SK-N-SH (cell line): ENCODE data around the gene SHISA5. TPM values are rescaled to one million over a fixed set of nuclear protein-coding genes. Genes with fewer than 3 reads are reported as not detected.

Experiments used
- CTCF ChIA-PET: fragments of 300-600, 350-600 bp; formaldehyde crosslinking; extraction: SDS; loops from one replicate; lab custom pipeline; 2021; lab: Yijun Ruan, JAX
- POLR2A ChIA-PET: fragments of 350-600 bp; sonication (Branson Sonifier 250); formaldehyde crosslinking; extraction: SDS; loops from one replicate; lab custom pipeline; 2020; ENCODE audit warnings: antibody characterized with exemption, inconsistent platforms; lab: Yijun Ruan, JAX
- DNase-seq: peaks from one replicate; pipeline ENCODE4 v3.0.0; 2012
- H2AFZ ChIP-seq: fragments of 200-600 bp; sonication (generic); 2 replicates; pipeline ENCODE4 v1.8.1; 2016; ENCODE audit warnings: antibody characterized with exemption, mild to moderate bottlenecking, low read depth
- H3F3A ChIP-seq: fragments of 200-600 bp; sonication (generic); replicated peaks from 2 replicates; pipeline ENCODE3; 2016; ENCODE audit warnings: antibody characterized with exemption, mild to moderate bottlenecking; ENCODE audit not compliant: insufficient read depth
- H3K27ac ChIP-seq, 2 experiments: fragments of 200-500 bp in 1 of 2; fragments of 200-600 bp in 1 of 2; sonication (Bioruptor generic) in 1 of 2; sonication (generic), shearing (Covaris generic) in 1 of 2; 2 replicates each; pipeline versions ENCODE4 v1.5.1 to v1.6.1; 2014 to 2016; ENCODE audit warnings: low read depth in 2 of 2, inconsistent platforms in 1 of 2, low read length in 1 of 2, mild to moderate bottlenecking in 1 of 2, mixed read lengths in 1 of 2
- H3K27me3 ChIP-seq: fragments of 200-600 bp; sonication (generic), shearing (Covaris generic); 2 replicates; pipeline ENCODE4 v1.6.1; 2016; ENCODE audit warnings: mixed run types; ENCODE audit not compliant: insufficient read depth
- H3K36me3 ChIP-seq, 2 experiments: fragments of 200-500 bp in 1 of 2; fragments of 200-600 bp in 1 of 2; sonication (Bioruptor generic) in 1 of 2; sonication (generic) in 1 of 2; replicated peaks in 1 of 2; 2 replicates each; pipeline versions ENCODE3 to v1.5.1; 2014 to 2016; ENCODE audit warnings: low read length in 1 of 2, mild to moderate bottlenecking in 1 of 2; ENCODE audit not compliant: insufficient read depth in 2 of 2, control insufficient read depth in 1 of 2
- H3K4me1 ChIP-seq, 2 experiments: fragments of 200-500 bp in 1 of 2; fragments of 200-600 bp in 1 of 2; sonication (Bioruptor generic) in 1 of 2; sonication (generic), shearing (Covaris generic) in 1 of 2; 2 replicates each; pipeline versions ENCODE4 v1.5.1 to v1.6.1; 2014 to 2016; ENCODE audit warnings: low read depth in 1 of 2, low read length in 1 of 2, mixed run types in 1 of 2; ENCODE audit not compliant: insufficient read depth in 2 of 2, control insufficient read depth in 1 of 2
- H3K4me2 ChIP-seq: fragments of 200-600 bp; sonication (generic), shearing (Covaris generic); 2 replicates; pipeline ENCODE4 v1.6.1; 2017; ENCODE audit warnings: mixed run types
- H3K4me3 ChIP-seq, 2 experiments: fragments of 200-500 bp in 1 of 2; fragments of 200-600 bp in 1 of 2; sonication (Bioruptor generic) in 1 of 2; sonication (generic), shearing (Covaris generic) in 1 of 2; 2 replicates each; pipeline versions ENCODE4 v1.5.1 to v1.8.1; 2014 to 2016; ENCODE audit warnings: low read depth in 2 of 2, inconsistent platforms in 1 of 2, low read length in 1 of 2, mild to moderate bottlenecking in 1 of 2, mixed read lengths in 1 of 2, moderate library complexity in 1 of 2
- H3K79me2 ChIP-seq: fragments of 200-600 bp; sonication (generic); 2 replicates; pipeline ENCODE4 v1.8.1; 2017; ENCODE audit warnings: mild to moderate bottlenecking; ENCODE audit not compliant: insufficient read depth
- H3K9ac ChIP-seq: fragments of 200-600 bp; sonication (generic); 2 replicates; pipeline ENCODE4 v1.6.1; 2017; ENCODE audit warnings: mixed run types
- H3K9me2 ChIP-seq: fragments of 200-600 bp; sonication (generic); 2 replicates; pipeline ENCODE4 v1.6.1; 2017; ENCODE audit warnings: mixed run types
- H3K9me3 ChIP-seq: fragments of 200-600 bp; sonication (generic); 2 replicates; pipeline ENCODE4 v1.6.1; 2017; ENCODE audit warnings: mixed run types, mild to moderate bottlenecking, moderate library complexity
- H4K20me1 ChIP-seq: fragments of 200-600 bp; sonication (generic); 2 replicates; pipeline ENCODE4 v1.6.1; 2017; ENCODE audit warnings: mild to moderate bottlenecking, mixed run types; ENCODE audit not compliant: insufficient read depth
- CHD2 ChIP-seq: fragments of 150-350 bp; IDR thresholded peaks from 2 replicates; pipeline ENCODE4 v1.6.1; 2018; ENCODE audit warnings: low read length; ENCODE audit not compliant: partially characterized antibody
- CTCF ChIP-seq: fragments of 200-600 bp; sonication (generic); IDR thresholded peaks from 2 replicates; pipeline ENCODE4 v1.6.1; 2017; ENCODE audit warnings: antibody characterized with exemption, mild to moderate bottlenecking, moderate library complexity
- EP300 ChIP-seq, 2 experiments: IDR thresholded peaks; 2 replicates each; pipeline versions ENCODE4 v1.4.0 to v1.6.1; 2012; ENCODE audit warnings: borderline replicate concordance in 1 of 2, low read depth in 1 of 2, low read length in 1 of 2
- EZH2phosphoT487 ChIP-seq: fragments of 200-600 bp; sonication (generic); IDR thresholded peaks from 2 replicates; pipeline ENCODE4 v1.6.1; 2017; ENCODE audit warnings: low read depth, mixed run types, mild to moderate bottlenecking, antibody characterized with exemption, moderate library complexity, borderline replicate concordance
- FOXJ3 ChIP-seq: sonication (generic); formaldehyde crosslinking; IDR thresholded peaks from 2 replicates; pipeline ENCODE4 v1.5.1; 2020; ENCODE audit warnings: mild to moderate bottlenecking, missing genetic modification reagents
- FOXM1 ChIP-seq: IDR thresholded peaks from 2 replicates; pipeline ENCODE4 v1.4.0; 2012; ENCODE audit warnings: low read depth, mild to moderate bottlenecking
- GATA2 ChIP-seq: sonication (generic); formaldehyde crosslinking; IDR thresholded peaks from 2 replicates; pipeline ENCODE4 v1.5.0; 2020; ENCODE audit warnings: mild to moderate bottlenecking, missing genetic modification reagents
- MAX ChIP-seq: IDR thresholded peaks from 2 replicates; pipeline ENCODE4 v1.4.0; 2012; ENCODE audit warnings: low read depth
- MEF2A ChIP-seq: IDR thresholded peaks from 2 replicates; pipeline ENCODE4 v1.4.0; 2012; ENCODE audit warnings: low read depth, borderline replicate concordance
- PBX3 ChIP-seq: IDR thresholded peaks from 2 replicates; pipeline ENCODE4; 2012
- REST ChIP-seq: IDR thresholded peaks from 2 replicates; pipeline ENCODE4 v1.6.1; 2012; ENCODE audit warnings: mild to moderate bottlenecking, low read depth, low read length, moderate library complexity
- TAF1 ChIP-seq: IDR thresholded peaks from 2 replicates; pipeline ENCODE4 v1.6.1; 2012; ENCODE audit warnings: low read depth, mild to moderate bottlenecking, low read length, moderate library complexity, borderline replicate concordance
- TEAD4 ChIP-seq: IDR thresholded peaks from 2 replicates; pipeline ENCODE4 v1.4.0; 2012; ENCODE audit warnings: mild to moderate bottlenecking, borderline replicate concordance; ENCODE audit not compliant: insufficient read depth
- WGBS: methylation state at CpG from one replicate; pipeline ENCODE4 v1.1.6; 2017; ENCODE audit warnings: low lambda C conversion rate; 5-methylcytosine and 5-hydroxymethylcytosine counted together
- polyA plus RNA-seq, 3 experiments: library from polyadenylated mRNA; depleted of rRNA; stranded (reverse); fragments of >200 nt; gene quantifications; 2 replicates each; pipeline ENCODE4 v1.2.3, GENCODE V29; 2012

Gene SHISA5
- polyA plus RNA-seq, 1 of the 3 experiments (the other 2 are of a cell fraction), result 194 TPM

GRCh38 chr3:48422272-48422671, 81.7 kb downstream of the SHISA5 start:
- 80% methylated on average over 2 of the region's 3 CpGs for WGBS
- Histone ChIP-seq H3K4me2 (no peak overlapping the region), H3K79me2 (peaks cover 44% of the 10 kb centered on the region; the same call in 1 of the 2 replicates), H2AFZ (no peak overlapping the region), H3K9me2 (no peaks in the 10 kb centered on the region), H3K9ac (no peak overlapping the region), H4K20me1 (no peaks in the 10 kb centered on the region), H3F3A (no peaks in the 10 kb centered on the region), H3K27ac (no peak overlapping the region; a peak in 1 of 4 replicates), H3K4me3 (no peak overlapping the region), H3K4me1 (peaks cover 0 to 45% of the 10 kb centered on the region in 2 experiments; a peak in 2 of 4 replicates), H3K36me3 (peaks cover 0 to 24% of the 10 kb centered on the region in 2 experiments), H3K9me3 (no peaks in the 10 kb centered on the region), H3K27me3 (no peaks in the 10 kb centered on the region)
- DNase-seq, result no peak
- CTCF ChIA-PET, result interaction anchor here (1.0 to 14.1 kb wide), 7 partner anchors 12 to 190 kb away, joined by 3 to 156 read pairs (median 3); no protein-coding TSS in a partner anchor
- POLR2A ChIA-PET, result interaction anchor here (0.9 kb wide), 1 partner anchor 24 kb away, joined by 3 read pairs; the partner anchor contains the start of gene ATRIP
- 0 out of 2 replicates have a peak, but pooled peaks have one; percentile 13 for TF ChIP-seq CTCF
- TF ChIP-seq FOXM1, result no peak

GRCh38 chr3:48420561-48420960, 83.4 kb downstream of the SHISA5 start:
- peaks cover 0 to 41% of the 10 kb centered on the region in 2 experiments for H3K36me3 ChIP-seq
- ChIA-PET POLR2A (no interaction called here), CTCF (interaction anchor here (0.6 to 14.1 kb wide), 5 partner anchors 14 to 146 kb away, joined by 3 to 156 read pairs (median 7); partner anchors contain the start of genes CCDC51 and TMA7)
- no peaks in the 10 kb centered on the region for H3K9me3 ChIP-seq
- 92% methylated on average over 13 of the region's 14 CpGs for WGBS
- DNase-seq, result no peak
- H3K4me1 ChIP-seq, result peaks cover 0 to 28% of the 10 kb centered on the region in 2 experiments; a peak in 2 of 4 replicates
- H3F3A ChIP-seq, result no peaks in the 10 kb centered on the region
- no peak overlapping the region for H3K27ac ChIP-seq
- no peak overlapping the region for H2AFZ ChIP-seq
- H3K4me2 ChIP-seq, result no peak overlapping the region
- peaks cover 27% of the 10 kb centered on the region; the same call in 1 of the 2 replicates for H3K79me2 ChIP-seq
- no peaks in the 10 kb centered on the region for H3K27me3 ChIP-seq
- H3K9ac ChIP-seq, result no peak overlapping the region
- H3K4me3 ChIP-seq, result no peak overlapping the region
- TF ChIP-seq MEF2A (no peak), FOXJ3 (no peak), EZH2phosphoT487 (no peak), CTCF (no peak), TAF1 (no peak), CHD2 (no peak), EP300 (IDR thresholded peaks at IDR 0.05; ENCODE audit: borderline replicate concordance in 1 of 2, low read depth in 1 of 2, low read length in 1 of 2) (no peak), GATA2 (no peak), REST (no peak), PBX3 (no peak), MAX (no peak), TEAD4 (no peak)
- TF ChIP-seq, all 33 proteins: peak for 0
- Histone ChIP-seq H3K9me2 (no peaks in the 10 kb centered on the region), H4K20me1 (no peaks in the 10 kb centered on the region)
